HepG2 (cell line): ENCODE results near the gene DUSP15. TPM values are rescaled to one million over a fixed set of nuclear protein-coding genes. Genes with fewer than 3 reads are reported as not detected.

Experiments used
- AKAP8 ChIP-seq: sonication (generic); formaldehyde crosslinking; IDR thresholded peaks from 2 replicates; pipeline ENCODE4 v1.5.1; 2020; ENCODE audit warnings: mild to moderate bottlenecking, missing genetic modification reagents
- FOXM1 ChIP-seq: sonication (generic); formaldehyde crosslinking; IDR thresholded peaks from 2 replicates; pipeline ENCODE4 v1.5.0; 2020; ENCODE audit warnings: missing genetic modification reagents
- HNF4G ChIP-seq, 2 experiments: sonication (generic) in 1 of 2; formaldehyde crosslinking in 1 of 2; IDR thresholded peaks; 2 replicates each; pipeline versions ENCODE4 v1.4.0 to v1.6.1; 2011 to 2020; ENCODE audit warnings: borderline replicate concordance in 2 of 2, low read depth in 2 of 2, mild to moderate bottlenecking in 2 of 2, low read length in 1 of 2, missing genetic modification reagents in 1 of 2, moderate library complexity in 1 of 2
- HNRNPLL ChIP-seq: fragments of 200-400 bp; formaldehyde crosslinking; IDR thresholded peaks from 2 replicates; pipeline ENCODE4 v1.6.1; 2017; ENCODE audit warnings: mild to moderate bottlenecking, low read depth, low read length; ENCODE audit not compliant: poor library complexity, severe bottlenecking
- KDM5B ChIP-seq: sonication (generic); formaldehyde crosslinking; IDR thresholded peaks from 2 replicates; pipeline ENCODE4 v1.4.0; 2020; ENCODE audit warnings: missing genetic modification reagents, mild to moderate bottlenecking, borderline replicate concordance
- MED8 ChIP-seq: sonication (generic); formaldehyde crosslinking; IDR thresholded peaks from 2 replicates; pipeline ENCODE4 v1.8.1; 2023; ENCODE audit warnings: mild to moderate bottlenecking, missing genetic modification reagents; ENCODE audit not compliant: insufficient replicate concordance
- MEF2D ChIP-seq: sonication (generic); formaldehyde crosslinking; IDR thresholded peaks from 2 replicates; pipeline ENCODE4 v1.5.1; 2020; ENCODE audit warnings: mild to moderate bottlenecking, missing genetic modification reagents
- MEIS2 ChIP-seq: sonication (generic); formaldehyde crosslinking; IDR thresholded peaks from 2 replicates; pipeline ENCODE4 v1.9.0; 2021; ENCODE audit warnings: mild to moderate bottlenecking, missing genetic modification reagents
- NR2F1 ChIP-seq, 2 experiments: fragments of 450-650 bp in 1 of 2; formaldehyde crosslinking in 1 of 2; IDR thresholded peaks; 2 replicates each; pipeline versions ENCODE4 v1.5.0 to v1.6.1; 2016 to 2020; ENCODE audit warnings: mild to moderate bottlenecking in 1 of 2, missing compliant biosample characterization in 1 of 2, missing genetic modification reagents in 1 of 2, moderate library complexity in 1 of 2
- NR2F6 ChIP-seq, 2 experiments: IDR thresholded peaks; 2 replicates each; pipeline ENCODE4 v1.6.1; 2016; ENCODE audit warnings: antibody characterized with exemption in 1 of 2, mild to moderate bottlenecking in 1 of 2
- PHB2 ChIP-seq: fragments of 450-650 bp; IDR thresholded peaks from 2 replicates; pipeline ENCODE4 v1.6.1; 2018; ENCODE audit not compliant: partially characterized antibody
- PRMT3 ChIP-seq: sonication (generic); formaldehyde crosslinking; IDR thresholded peaks from 2 replicates; pipeline ENCODE4 v1.8.1; 2022; ENCODE audit warnings: low read depth, mild to moderate bottlenecking, moderate library complexity, missing genetic modification reagents, borderline replicate concordance
- SP5 ChIP-seq: IDR thresholded peaks from 2 replicates; pipeline ENCODE4 v1.6.1; 2016; ENCODE audit warnings: low read depth, borderline replicate concordance
- TAF15 ChIP-seq: fragments of 200-400 bp; formaldehyde crosslinking; IDR thresholded peaks from one replicate; pipeline ENCODE4 v1.6.1; 2018; ENCODE audit warnings: mild to moderate bottlenecking, low read depth, low read length; ENCODE audit not compliant: poor library complexity, severe bottlenecking
- ZKSCAN8 ChIP-seq: IDR thresholded peaks from 2 replicates; pipeline ENCODE4 v1.6.1; 2016; ENCODE audit warnings: borderline replicate concordance, missing genetic modification reagents, missing compliant biosample characterization
- ZNF672 ChIP-seq: sonication (generic); formaldehyde crosslinking; IDR thresholded peaks from 2 replicates; pipeline ENCODE4 v1.8.1; 2022; ENCODE audit warnings: missing genetic modification reagents
- ZNF768 ChIP-seq: sonication (generic); formaldehyde crosslinking; IDR thresholded peaks from 2 replicates; pipeline ENCODE4 v1.4.0; 2020; ENCODE audit warnings: missing genetic modification reagents
- polyA plus RNA-seq, 8 experiments: library from polyadenylated mRNA; depleted of rRNA in 3 of 8; stranded (reverse) in 7 of 8; unstranded in 1 of 8; fragments of >200 nt; fragmentation: Illumina TruSeq in 4 of 8; extraction: Trizol in 4 of 8; gene quantifications; 2 replicates each; pipeline versions ENCODE4 v1.2.1 to v1.2.3, GENCODE V29; 2011 to 2016; ENCODE audit warnings: low read depth in 4 of 8, missing spikeins in 1 of 8, mixed read lengths in 1 of 8; ENCODE audit not compliant: insufficient read depth in 1 of 8
- total RNA-seq, 5 experiments: library from RNA; depleted of rRNA; stranded (reverse); fragments of >200 nt; fragmentation: Illumina TruSeq; extraction: Trizol; gene quantifications; 2 replicates each; pipeline ENCODE4 v1.2.3, GENCODE V29; 2016; ENCODE audit warnings: low read depth in 1 of 5
- TF ChIP-seq, protein P1 (sequence below): sonication (generic); IDR thresholded peaks from 2 replicates; pipeline ENCODE4 v1.6.1; 2016; ENCODE audit warnings: low read depth, borderline replicate concordance
- TF ChIP-seq, protein P2 (sequence below): sonication (generic); formaldehyde crosslinking; IDR thresholded peaks from 2 replicates; pipeline ENCODE4 v1.9.0; 2022; ENCODE audit warnings: missing genetic modification reagents, mild to moderate bottlenecking, borderline replicate concordance
- TF ChIP-seq, protein P3 (sequence below): sonication (generic); formaldehyde crosslinking; IDR thresholded peaks from 2 replicates; pipeline ENCODE4 v1.8.1; 2023; ENCODE audit warnings: mild to moderate bottlenecking, missing genetic modification reagents
- TF ChIP-seq, protein P4 (sequence below): IDR thresholded peaks from 2 replicates; pipeline ENCODE4 v1.6.1; 2016; ENCODE audit warnings: low read depth, borderline replicate concordance

Gene DUSP15
- total and polyA plus RNA-seq, 2 of the 13 experiments (the other 11 are each of a cell fraction or from before 2014, with no cell fraction given), result 0.17 to 0.93 TPM

DNA sequence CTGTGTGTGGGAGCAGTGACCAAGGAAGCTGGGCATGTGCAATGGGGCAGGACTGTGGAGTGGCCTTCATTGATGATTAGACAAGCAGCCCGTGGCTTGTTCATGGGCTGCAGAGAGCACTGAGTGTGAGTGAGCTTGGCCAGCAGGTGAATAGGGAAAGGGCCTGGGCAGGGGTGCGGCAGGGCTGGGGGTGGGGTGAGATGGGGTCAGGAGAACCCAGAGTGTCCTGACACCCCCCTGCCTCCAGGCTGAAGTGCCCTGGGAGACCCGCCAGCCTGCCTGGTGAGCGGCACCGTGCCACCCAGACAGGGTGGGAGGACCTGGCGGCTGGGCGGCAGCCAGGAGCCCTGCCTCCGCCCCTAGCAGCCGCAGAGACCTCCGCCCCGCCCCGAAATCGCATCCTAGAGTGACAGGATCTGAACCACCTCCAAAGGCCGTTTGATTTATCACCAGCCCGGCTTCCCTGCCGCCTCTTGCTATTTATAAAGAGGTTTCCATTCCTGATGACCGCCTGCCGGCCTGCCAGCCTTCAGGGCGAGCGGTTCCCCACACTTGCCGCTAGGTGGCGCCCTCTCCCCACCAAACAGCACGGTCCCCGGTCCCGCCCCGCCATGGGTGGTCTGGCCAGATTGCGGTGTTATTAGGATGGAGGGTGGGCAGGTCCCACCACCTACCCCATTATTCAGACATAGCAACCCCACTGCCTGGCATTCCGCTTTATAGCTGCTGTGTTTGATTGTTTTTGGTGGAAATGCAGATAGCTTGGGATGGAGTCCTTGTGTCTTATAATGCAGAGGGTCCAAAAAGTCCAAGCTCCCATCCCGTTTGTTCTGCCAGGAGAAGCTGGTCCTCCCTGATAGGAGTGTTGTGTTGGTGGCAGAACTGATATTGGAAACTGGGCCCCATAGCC lies 47.7 kb downstream of the DUSP15 start (continued):
- TF ChIP-seq, protein P1, sequence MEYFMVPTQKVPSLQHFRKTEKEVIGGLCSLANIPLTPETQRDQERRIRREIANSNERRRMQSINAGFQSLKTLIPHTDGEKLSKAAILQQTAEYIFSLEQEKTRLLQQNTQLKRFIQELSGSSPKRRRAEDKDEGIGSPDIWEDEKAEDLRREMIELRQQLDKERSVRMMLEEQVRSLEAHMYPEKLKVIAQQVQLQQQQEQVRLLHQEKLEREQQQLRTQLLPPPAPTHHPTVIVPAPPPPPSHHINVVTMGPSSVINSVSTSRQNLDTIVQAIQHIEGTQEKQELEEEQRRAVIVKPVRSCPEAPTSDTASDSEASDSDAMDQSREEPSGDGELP, result no peak
- TF ChIP-seq ZKSCAN8, result no peak
- 0 out of 2 replicates have a peak, but pooled peaks have one; percentile 55 for TF ChIP-seq FOXM1 (CRISPR knock-in tag)
- TF ChIP-seq ZNF672 (CRISPR knock-in tag), result no peak
- TF ChIP-seq TAF15, result no peak
- TF ChIP-seq, protein P2, sequence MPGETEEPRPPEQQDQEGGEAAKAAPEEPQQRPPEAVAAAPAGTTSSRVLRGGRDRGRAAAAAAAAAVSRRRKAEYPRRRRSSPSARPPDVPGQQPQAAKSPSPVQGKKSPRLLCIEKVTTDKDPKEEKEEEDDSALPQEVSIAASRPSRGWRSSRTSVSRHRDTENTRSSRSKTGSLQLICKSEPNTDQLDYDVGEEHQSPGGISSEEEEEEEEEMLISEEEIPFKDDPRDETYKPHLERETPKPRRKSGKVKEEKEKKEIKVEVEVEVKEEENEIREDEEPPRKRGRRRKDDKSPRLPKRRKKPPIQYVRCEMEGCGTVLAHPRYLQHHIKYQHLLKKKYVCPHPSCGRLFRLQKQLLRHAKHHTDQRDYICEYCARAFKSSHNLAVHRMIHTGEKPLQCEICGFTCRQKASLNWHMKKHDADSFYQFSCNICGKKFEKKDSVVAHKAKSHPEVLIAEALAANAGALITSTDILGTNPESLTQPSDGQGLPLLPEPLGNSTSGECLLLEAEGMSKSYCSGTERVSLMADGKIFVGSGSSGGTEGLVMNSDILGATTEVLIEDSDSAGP (CRISPR knock-in tag), result peak; percentile 72; the same call in 1 of the 2 replicates
- TF ChIP-seq, protein P3, sequence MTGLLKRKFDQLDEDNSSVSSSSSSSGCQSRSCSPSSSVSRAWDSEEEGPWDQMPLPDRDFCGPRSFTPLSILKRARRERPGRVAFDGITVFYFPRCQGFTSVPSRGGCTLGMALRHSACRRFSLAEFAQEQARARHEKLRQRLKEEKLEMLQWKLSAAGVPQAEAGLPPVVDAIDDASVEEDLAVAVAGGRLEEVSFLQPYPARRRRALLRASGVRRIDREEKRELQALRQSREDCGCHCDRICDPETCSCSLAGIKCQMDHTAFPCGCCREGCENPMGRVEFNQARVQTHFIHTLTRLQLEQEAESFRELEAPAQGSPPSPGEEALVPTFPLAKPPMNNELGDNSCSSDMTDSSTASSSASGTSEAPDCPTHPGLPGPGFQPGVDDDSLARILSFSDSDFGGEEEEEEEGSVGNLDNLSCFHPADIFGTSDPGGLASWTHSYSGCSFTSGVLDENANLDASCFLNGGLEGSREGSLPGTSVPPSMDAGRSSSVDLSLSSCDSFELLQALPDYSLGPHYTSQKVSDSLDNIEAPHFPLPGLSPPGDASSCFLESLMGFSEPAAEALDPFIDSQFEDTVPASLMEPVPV (CRISPR knock-in tag), result peak; percentile 71; the same call in 1 of the 2 replicates
- TF ChIP-seq MED8 (CRISPR knock-in tag), result peak; percentile 41
- TF ChIP-seq, protein P4, sequence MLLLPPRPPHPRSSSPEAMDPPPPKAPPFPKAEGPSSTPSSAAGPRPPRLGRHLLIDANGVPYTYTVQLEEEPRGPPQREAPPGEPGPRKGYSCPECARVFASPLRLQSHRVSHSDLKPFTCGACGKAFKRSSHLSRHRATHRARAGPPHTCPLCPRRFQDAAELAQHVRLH (CRISPR knock-in tag), result peak; percentile 48; the same call in 1 of the 2 replicates
- no peak for TF ChIP-seq PHB2
- TF ChIP-seq HNRNPLL, result peak; percentile 53
- peak; percentile 56; the same call in 1 of the 2 replicates for TF ChIP-seq SP5
- TF ChIP-seq ZNF768 (CRISPR knock-in tag), result peak; percentile 43; the same call in 1 of the 2 replicates
- no peak for TF ChIP-seq MEF2D (CRISPR knock-in tag)
- TF ChIP-seq PRMT3 (CRISPR knock-in tag), result no peak
- TF ChIP-seq KDM5B, result peak; percentile 64
- TF ChIP-seq MEIS2 (CRISPR knock-in tag), result no peak; the same call in 1 of the 2 replicates
- TF ChIP-seq NR2F6 (IDR thresholded peaks at IDR 0.05), result no peak
- no peak for TF ChIP-seq NR2F6 (CRISPR knock-in tag; IDR thresholded peaks at IDR 0.05)
- peak; percentile 55; the same call in 1 of the 2 replicates for TF ChIP-seq AKAP8 (CRISPR knock-in tag)
- no peak for TF ChIP-seq NR2F1 (CRISPR knock-in tag; IDR thresholded peaks at IDR 0.05)
- no peak for TF ChIP-seq HNF4G (IDR thresholded peaks at IDR 0.05; ENCODE audit: borderline replicate concordance, low read depth, low read length)
- no peak for TF ChIP-seq HNF4G (CRISPR knock-in tag; IDR thresholded peaks at IDR 0.05; ENCODE audit: borderline replicate concordance, low read depth)
